ENCODE results near the gene LDB2.

GRCh38 chr4:16889945-16890344, 8.5 kb downstream of the LDB2 start:
- TF ChIP-seq CTCF (IDR thresholded peaks at IDR 0.05 in 4 of 5, conservative IDR thresholded peaks at IDR 0.05 in 1 of 5), result no peak
- TF ChIP-seq POLR2A (IDR thresholded peaks at IDR 0.05), result no peak
